B cell (primary cell): ENCODE measurements around the gene KIAA0319L. TPM values are rescaled to one million over a fixed set of nuclear protein-coding genes. Genes with fewer than 3 reads are reported as not detected.

Experiments used
- ATAC-seq: fragments of 200-7000 bp; cut with Tn5 transposase; one replicate; pipeline ENCODE4 v1.10.0; 2021; ENCODE audit warnings: low read depth, mild to moderate bottlenecking, moderate number of reproducible peaks, moderate library complexity
- CTCF ChIA-PET: fragments of 350-600 bp; sonication (Branson Sonifier 250); formaldehyde crosslinking; loops from one replicate; lab custom pipeline; 2021; ENCODE audit warnings: antibody characterized with exemption, inconsistent platforms; lab: Charles Lee
- POLR2A ChIA-PET: fragments of 350-600 bp; sonication (Branson Sonifier 250); formaldehyde crosslinking; loops from one replicate; lab custom pipeline; 2021; ENCODE audit warnings: antibody characterized with exemption; lab: Charles Lee
- DNase-seq: peaks from one replicate; pipeline ENCODE4 v3.0.0; 2013
- H2AFZ ChIP-seq: 2 replicates; pipeline ENCODE4 v1.6.1; 2012; ENCODE audit warnings: mild to moderate bottlenecking, low read depth, low read length; ENCODE audit not compliant: insufficient read depth, poor library complexity, severe bottlenecking
- H3K27ac ChIP-seq, 2 donors: 1 replicate in 1 of 2; 2 replicates in 1 of 2; pipeline ENCODE4 v1.5.1; 2012 to 2013; ENCODE audit warnings: low read length in 2 of 2, mild to moderate bottlenecking in 2 of 2, moderate library complexity in 1 of 2
- H3K27me3 ChIP-seq, 4 experiments: fragments of 200-600 bp in 1 of 4; sonication (generic) in 1 of 4; replicated peaks in 1 of 4; 1 replicate in 2 of 4; 2 replicates in 2 of 4; pipeline versions ENCODE4 v1.6.1 to v1.7.0; 2013 to 2016; ENCODE audit warnings: low read length in 3 of 4, mild to moderate bottlenecking in 2 of 4, mixed read lengths in 1 of 4, moderate library complexity in 1 of 4; ENCODE audit not compliant: insufficient read depth in 4 of 4, control insufficient read depth in 3 of 4; ENCODE audit errors: control extremely low read depth in 1 of 4
- H3K36me3 ChIP-seq, 2 experiments: replicated peaks in 1 of 2; 1 replicate in 1 of 2; 2 replicates in 1 of 2; pipeline versions ENCODE4 v1.6.1 to v1.7.1; 2013; ENCODE audit warnings: low read length in 1 of 2; ENCODE audit not compliant: insufficient read depth in 2 of 2, control insufficient read depth in 1 of 2; ENCODE audit errors: control extremely low read depth in 1 of 2, extremely low read depth in 1 of 2
- H3K4me1 ChIP-seq, 2 donors: fragments of 200-600 bp in 1 of 2; sonication (generic) in 1 of 2; 1 replicate in 1 of 2; 2 replicates in 1 of 2; pipeline versions ENCODE4 v1.5.1 to v1.6.1; 2013 to 2017; ENCODE audit warnings: low read length in 2 of 2; ENCODE audit not compliant: control insufficient read depth in 2 of 2, insufficient read depth in 2 of 2
- H3K4me2 ChIP-seq: replicated peaks from 2 replicates; pipeline ENCODE3; 2012; ENCODE audit warnings: mild to moderate bottlenecking, low read depth, low read length; ENCODE audit not compliant: poor library complexity, severe bottlenecking
- H3K4me3 ChIP-seq, 5 experiments: fragments of 200-600 bp in 1 of 5; sonication (generic) in 1 of 5; 1 replicate in 3 of 5; 2 replicates in 2 of 5; pipeline versions ENCODE4 v1.5.1 to v1.7.0; 2011 to 2016; ENCODE audit warnings: low read length in 4 of 5, mild to moderate bottlenecking in 4 of 5, low read depth in 2 of 5, control low read depth in 1 of 5, moderate library complexity in 1 of 5; ENCODE audit not compliant: insufficient read depth in 1 of 5; ENCODE audit errors: control extremely low read depth in 1 of 5, extremely low read depth in 1 of 5
- H3K79me2 ChIP-seq: fragments of 200-600 bp; sonication (generic); one replicate; pipeline ENCODE4 v1.6.0; 2016; ENCODE audit warnings: low read length; ENCODE audit not compliant: control insufficient read depth, insufficient read depth
- H3K9ac ChIP-seq: fragments of 200-600 bp; sonication (generic); 2 replicates; pipeline ENCODE4 v1.6.1; 2017; ENCODE audit warnings: mild to moderate bottlenecking, low read length, moderate library complexity
- H3K9me3 ChIP-seq, 3 donors: one replicate each; pipeline versions ENCODE4 v1.6.1 to v1.7.1; 2013; ENCODE audit warnings: low read length in 2 of 3; ENCODE audit not compliant: control insufficient read depth in 2 of 3, insufficient read depth in 1 of 3; ENCODE audit errors: control extremely low read depth in 1 of 3
- H4K20me1 ChIP-seq: 2 replicates; pipeline ENCODE4 v1.6.0; 2012; ENCODE audit warnings: mild to moderate bottlenecking, low read length; ENCODE audit not compliant: insufficient read depth, control insufficient read depth, poor library complexity, severe bottlenecking
- H3K27ac Mint-ChIP-seq: one replicate; pipeline ENCODE4 v1.8.0; 2021; ENCODE audit warnings: mixed read lengths
- H3K27me3 Mint-ChIP-seq: one replicate; pipeline ENCODE4 v1.8.0; 2021; ENCODE audit warnings: mixed read lengths
- H3K4me1 Mint-ChIP-seq: one replicate; pipeline ENCODE4 v1.8.0; 2021; ENCODE audit warnings: mixed read lengths
- H3K4me3 Mint-ChIP-seq: one replicate; pipeline ENCODE4 v1.8.0; 2021; ENCODE audit warnings: mixed read lengths
- H3K9me3 Mint-ChIP-seq: one replicate; pipeline ENCODE4 v1.8.0; 2022; ENCODE audit warnings: mixed read lengths; ENCODE audit not compliant: insufficient read depth
- EZH2 ChIP-seq: IDR thresholded peaks from 2 replicates; pipeline ENCODE4 v1.6.1; 2012; ENCODE audit warnings: borderline replicate concordance, low read depth, mild to moderate bottlenecking, moderate library complexity, low read length; ENCODE audit not compliant: insufficient read depth, poor library complexity, severe bottlenecking
- WGBS: methylation state at CpG from one replicate; pipeline ENCODE4 v1.1.5; 2013; ENCODE audit warnings: missing lambda C conversion rate; ENCODE audit not compliant: insufficient coverage; 5-methylcytosine and 5-hydroxymethylcytosine counted together
- intact Hi-C: fragments of 100-400 bp; cut with micrococcal nuclease; formaldehyde crosslinking; loops from one replicate; pipeline ENCODE4 v1.10.0; 2022
- polyA plus RNA-seq: library from polyadenylated mRNA; depleted of rRNA; stranded (reverse); fragments of >200 nt; gene quantifications from 2 replicates; pipeline ENCODE4 v1.2.3, GENCODE V29; 2012
- total RNA-seq, 2 donors: library from RNA; stranded (reverse); fragments of 120-200 nt in 1 of 2; gene quantifications; 1 replicate in 1 of 2; 2 replicates in 1 of 2; pipeline versions ENCODE4 v1.2.3 to v1.2.4, GENCODE V29; 2013 to 2022
- TF ChIP-seq, protein P1 (sequence below): fragments of 200-600 bp; IDR thresholded peaks from one replicate; pipeline ENCODE4 v1.8.0; 2022; ENCODE audit warnings: antibody characterized with exemption, mild to moderate bottlenecking

KIAA0319L gene
- total and polyA plus RNA-seq, 2 donors (not counting 1 experiment from before 2014, with no cell fraction given) = 35.9 to 78.1 TPM

GRCh38 chr1:35557611-35558373 lies 589 bp upstream of the KIAA0319L start, which contains the start of gene NCDN:
TSS of gene NCDN (plus strand) at chr1:35557799. CDS start at chr1:35558191, 392 bp downstream.
- Mint-ChIP-seq H3K4me1 (peaks cover 41% of the 10 kb centered on the region), H3K9me3 (no peaks in the 10 kb centered on the region), H3K27me3 (no peaks in the 10 kb centered on the region), H3K27ac (peak within 1 kb of the TSS; percentile 99), H3K4me3 (peak within 1 kb of the TSS; percentile 98)
- intact Hi-C loops = loop anchor here (1.0 to 10.0 kb wide), 6 partner anchors 19 to 703 kb away; partner anchors contain the start of genes PSMB2, SFPQ, SMIM12 and ZMYM6
- Histone ChIP-seq H3K27ac (peak within 1 kb of the TSS; percentile 68 to 82), H3K9me3 (no peaks in the 10 kb centered on the region), H3K9ac (peak within 1 kb of the TSS; percentile 93), H3K4me1 (peaks cover 15 to 26% of the 10 kb centered on the region in 2 donors), H3K4me3 (peak within 1 kb of the TSS; percentile 82 to 94 (median 90)), H3K27me3 (no peaks in the 10 kb centered on the region), H3K36me3 (peaks cover 2 to 10% of the 10 kb centered on the region in 2 experiments), H2AFZ (peak within 1 kb of the TSS; percentile 89), H3K79me2 (peaks cover 25% of the 10 kb centered on the region), H3K4me2 (peak within 1 kb of the TSS; percentile 94), H4K20me1 (no peaks in the 10 kb centered on the region)
- POLR2A ChIA-PET = interaction anchor here (0.6 to 1.9 kb wide), 3 partner anchors 212 to 691 kb away, joined by 3 to 7 read pairs (median 4); partner anchors contain the start of gene CLSPN
- under 1% methylated on average over 58 of the region's 58 CpGs for WGBS
- no peak for TF ChIP-seq EZH2
- TF ChIP-seq, protein P1, sequence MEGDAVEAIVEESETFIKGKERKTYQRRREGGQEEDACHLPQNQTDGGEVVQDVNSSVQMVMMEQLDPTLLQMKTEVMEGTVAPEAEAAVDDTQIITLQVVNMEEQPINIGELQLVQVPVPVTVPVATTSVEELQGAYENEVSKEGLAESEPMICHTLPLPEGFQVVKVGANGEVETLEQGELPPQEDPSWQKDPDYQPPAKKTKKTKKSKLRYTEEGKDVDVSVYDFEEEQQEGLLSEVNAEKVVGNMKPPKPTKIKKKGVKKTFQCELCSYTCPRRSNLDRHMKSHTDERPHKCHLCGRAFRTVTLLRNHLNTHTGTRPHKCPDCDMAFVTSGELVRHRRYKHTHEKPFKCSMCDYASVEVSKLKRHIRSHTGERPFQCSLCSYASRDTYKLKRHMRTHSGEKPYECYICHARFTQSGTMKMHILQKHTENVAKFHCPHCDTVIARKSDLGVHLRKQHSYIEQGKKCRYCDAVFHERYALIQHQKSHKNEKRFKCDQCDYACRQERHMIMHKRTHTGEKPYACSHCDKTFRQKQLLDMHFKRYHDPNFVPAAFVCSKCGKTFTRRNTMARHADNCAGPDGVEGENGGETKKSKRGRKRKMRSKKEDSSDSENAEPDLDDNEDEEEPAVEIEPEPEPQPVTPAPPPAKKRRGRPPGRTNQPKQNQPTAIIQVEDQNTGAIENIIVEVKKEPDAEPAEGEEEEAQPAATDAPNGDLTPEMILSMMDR = no peak
- CTCF ChIA-PET = interaction anchor here (0.9 to 2.4 kb wide), 3 partner anchors 10 to 11 kb away, joined by 3 to 11 read pairs (median 4); no protein-coding TSS in a partner anchor
- ATAC-seq (peak; percentile 92), DNase-seq (peak; percentile 96)
